Gastrocnemius medialis (tissue), 4 donors: Measurements from ENCODE around the gene DNAJC15.

Experiments used
- POLR2A ChIP-seq, 2 donors: fragments of 450-650 bp; IDR thresholded peaks; one replicate each; pipeline ENCODE4 v1.6.1; 2017; ENCODE audit warnings: antibody characterized with exemption in 2 of 2, mild to moderate bottlenecking in 2 of 2, moderate library complexity in 2 of 2
- TF ChIP-seq, protein P1 (sequence below), 5 experiments: fragments of 450-650 bp in 3 of 5; fragments of 200-600 bp in 2 of 5; sonication (generic) in 2 of 5; IDR thresholded peaks in 4 of 5; conservative IDR thresholded peaks in 1 of 5; 1 replicate in 4 of 5; 2 replicates in 1 of 5; pipeline ENCODE4 v1.5.1; 2016 to 2019; ENCODE audit warnings: antibody characterized with exemption in 5 of 5, mild to moderate bottlenecking in 3 of 5, moderate library complexity in 3 of 5

DNA sequence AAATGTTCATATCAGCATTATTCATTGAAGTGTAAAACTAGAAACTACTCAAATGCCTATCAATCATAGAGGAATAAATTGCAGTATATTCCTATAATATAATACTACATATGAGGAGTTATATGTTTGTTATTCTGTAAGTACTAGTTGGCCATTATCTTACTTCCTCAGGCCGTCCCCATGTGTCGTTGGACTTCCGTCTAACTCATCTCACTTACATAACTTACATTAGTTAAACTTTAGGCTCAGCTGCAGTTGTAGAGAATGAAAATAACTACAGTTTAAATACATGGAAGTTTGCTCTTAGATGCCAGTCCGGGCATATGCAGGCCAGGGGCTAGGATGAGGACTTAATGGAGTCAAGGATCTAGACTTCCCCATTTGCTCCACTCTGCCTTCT lies 22.7 kb upstream of the DNAJC15 start:
- TF ChIP-seq, protein P1, sequence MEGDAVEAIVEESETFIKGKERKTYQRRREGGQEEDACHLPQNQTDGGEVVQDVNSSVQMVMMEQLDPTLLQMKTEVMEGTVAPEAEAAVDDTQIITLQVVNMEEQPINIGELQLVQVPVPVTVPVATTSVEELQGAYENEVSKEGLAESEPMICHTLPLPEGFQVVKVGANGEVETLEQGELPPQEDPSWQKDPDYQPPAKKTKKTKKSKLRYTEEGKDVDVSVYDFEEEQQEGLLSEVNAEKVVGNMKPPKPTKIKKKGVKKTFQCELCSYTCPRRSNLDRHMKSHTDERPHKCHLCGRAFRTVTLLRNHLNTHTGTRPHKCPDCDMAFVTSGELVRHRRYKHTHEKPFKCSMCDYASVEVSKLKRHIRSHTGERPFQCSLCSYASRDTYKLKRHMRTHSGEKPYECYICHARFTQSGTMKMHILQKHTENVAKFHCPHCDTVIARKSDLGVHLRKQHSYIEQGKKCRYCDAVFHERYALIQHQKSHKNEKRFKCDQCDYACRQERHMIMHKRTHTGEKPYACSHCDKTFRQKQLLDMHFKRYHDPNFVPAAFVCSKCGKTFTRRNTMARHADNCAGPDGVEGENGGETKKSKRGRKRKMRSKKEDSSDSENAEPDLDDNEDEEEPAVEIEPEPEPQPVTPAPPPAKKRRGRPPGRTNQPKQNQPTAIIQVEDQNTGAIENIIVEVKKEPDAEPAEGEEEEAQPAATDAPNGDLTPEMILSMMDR (IDR thresholded peaks at IDR 0.05 in 4 of 5, conservative IDR thresholded peaks at IDR 0.05 in 1 of 5), result no peak
- TF ChIP-seq POLR2A (IDR thresholded peaks at IDR 0.05), result no peak
